Kidney (tissue), 14 donors: ENCODE data around the gene NSRP1. TPM values are rescaled to one million over a fixed set of nuclear protein-coding genes. Genes with fewer than 3 reads are reported as not detected.

Experiments
- DNase-seq, 5 donors: peaks; one replicate each; pipeline ENCODE4 v3.0.0-alpha.2; 2013 to 2020
- FAIRE-seq: peaks from 2 replicates; lab custom pipeline; 2012; peaks lifted over from hg19 to GRCh38; lab: Jason Lieb, UNC
- H3K27ac ChIP-seq, 2 donors: one replicate each; pipeline ENCODE4 v1.7.0; 2013; ENCODE audit warnings: low read depth in 2 of 2, low read length in 2 of 2, inconsistent platforms in 1 of 2
- H3K27me3 ChIP-seq: one replicate; pipeline ENCODE4 v1.7.1; 2013; ENCODE audit warnings: low read length, inconsistent platforms; ENCODE audit not compliant: control insufficient read depth, insufficient read depth
- H3K36me3 ChIP-seq, 3 donors: one replicate each; pipeline versions ENCODE4 v1.7.0 to v1.7.1; 2013; ENCODE audit warnings: low read length in 3 of 3, control low read depth in 1 of 3, inconsistent platforms in 1 of 3; ENCODE audit not compliant: insufficient read depth in 3 of 3, control insufficient read depth in 2 of 3
- H3K4me1 ChIP-seq, 3 donors: one replicate each; pipeline versions ENCODE4 v1.7.0 to v1.7.1; 2013; ENCODE audit warnings: low read length in 3 of 3, inconsistent platforms in 1 of 3, low read depth in 1 of 3; ENCODE audit not compliant: control insufficient read depth in 2 of 3, insufficient read depth in 2 of 3
- H3K4me3 ChIP-seq, 3 donors: one replicate each; pipeline versions ENCODE4 v1.7.0 to v1.8.1; 2013; ENCODE audit warnings: low read length in 3 of 3, control low read depth in 1 of 3, inconsistent platforms in 1 of 3
- H3K9ac ChIP-seq, 3 donors: one replicate each; pipeline versions ENCODE4 v1.7.0 to v1.7.1; 2013; ENCODE audit warnings: low read length in 3 of 3, control low read depth in 1 of 3, inconsistent platforms in 1 of 3
- H3K9me3 ChIP-seq, 3 donors: one replicate each; pipeline versions ENCODE4 v1.7.0 to v1.7.1; 2013; ENCODE audit warnings: low read length in 3 of 3, control low read depth in 1 of 3, inconsistent platforms in 1 of 3; ENCODE audit not compliant: control insufficient read depth in 2 of 3, insufficient read depth in 1 of 3
- intact Hi-C: fragments of 100-400 bp; cut with DNase I; formaldehyde crosslinking; loops from one replicate; pipeline ENCODE4 v1.11.1; 2022
- polyA plus RNA-seq: library from polyadenylated mRNA; stranded (reverse); fragments of 350-450 nt; fragmentation: Illumina TruSeq; extraction: RNeasy Lipid Tissue Mini Kit (QIAGEN cat#74804); gene quantifications from one replicate; pipeline ENCODE4 v1.2.3, GENCODE V29; 2014; ENCODE audit warnings: low read depth, low replicate concordance; ENCODE audit not compliant: insufficient read depth
- total RNA-seq: library from RNA; stranded (reverse); fragmentation: NEBNext Ultra II Directional; extraction: Animal tissue kit (Norgen Biotek cat#: 25700); gene quantifications from one replicate; pipeline ENCODE4 v1.2.1, GENCODE V29; 2021
- TF ChIP-seq, protein P1 (sequence below): IDR thresholded peaks from 3 replicates; pipeline ENCODE4 v1.5.1; 2012; ENCODE audit warnings: mild to moderate bottlenecking, moderate library complexity, borderline replicate concordance; ENCODE audit not compliant: insufficient read depth; ENCODE audit errors: extremely low read depth
- donor health status: control.
- donor health status: control.
- donor health status: control.
- donor health status: control.
- donor health status: control.
- donor health status: DM: yes; HTN: yes; CAD: no.
- donor health status: Normal renal cell carcinoma (clear cell type).

The NSRP1 gene
- total and polyA plus RNA-seq, 2 donors from 2014 or later, result 17.2 to 40.2 TPM

- H3K9me3 ChIP-seq, result no peaks in the 10 kb centered on the region
- H3K4me3 ChIP-seq, result no peak overlapping the region
- no peaks in the 10 kb centered on the region for H3K36me3 ChIP-seq
- H3K27ac ChIP-seq, result no peak overlapping the region
- H3K27me3 ChIP-seq, result no peaks in the 10 kb centered on the region
- TF ChIP-seq, protein P1, sequence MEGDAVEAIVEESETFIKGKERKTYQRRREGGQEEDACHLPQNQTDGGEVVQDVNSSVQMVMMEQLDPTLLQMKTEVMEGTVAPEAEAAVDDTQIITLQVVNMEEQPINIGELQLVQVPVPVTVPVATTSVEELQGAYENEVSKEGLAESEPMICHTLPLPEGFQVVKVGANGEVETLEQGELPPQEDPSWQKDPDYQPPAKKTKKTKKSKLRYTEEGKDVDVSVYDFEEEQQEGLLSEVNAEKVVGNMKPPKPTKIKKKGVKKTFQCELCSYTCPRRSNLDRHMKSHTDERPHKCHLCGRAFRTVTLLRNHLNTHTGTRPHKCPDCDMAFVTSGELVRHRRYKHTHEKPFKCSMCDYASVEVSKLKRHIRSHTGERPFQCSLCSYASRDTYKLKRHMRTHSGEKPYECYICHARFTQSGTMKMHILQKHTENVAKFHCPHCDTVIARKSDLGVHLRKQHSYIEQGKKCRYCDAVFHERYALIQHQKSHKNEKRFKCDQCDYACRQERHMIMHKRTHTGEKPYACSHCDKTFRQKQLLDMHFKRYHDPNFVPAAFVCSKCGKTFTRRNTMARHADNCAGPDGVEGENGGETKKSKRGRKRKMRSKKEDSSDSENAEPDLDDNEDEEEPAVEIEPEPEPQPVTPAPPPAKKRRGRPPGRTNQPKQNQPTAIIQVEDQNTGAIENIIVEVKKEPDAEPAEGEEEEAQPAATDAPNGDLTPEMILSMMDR, result no peak
- intact Hi-C loops, result no loop called here
- FAIRE-seq (no peak), DNase-seq (no peak)
- H3K4me1 ChIP-seq, result no peaks in the 10 kb centered on the region
- no peak overlapping the region for H3K9ac ChIP-seq
These were observed 55.9 kb downstream of the NSRP1 start for GRCh38 chr17:30172560-30172959.

DNA sequence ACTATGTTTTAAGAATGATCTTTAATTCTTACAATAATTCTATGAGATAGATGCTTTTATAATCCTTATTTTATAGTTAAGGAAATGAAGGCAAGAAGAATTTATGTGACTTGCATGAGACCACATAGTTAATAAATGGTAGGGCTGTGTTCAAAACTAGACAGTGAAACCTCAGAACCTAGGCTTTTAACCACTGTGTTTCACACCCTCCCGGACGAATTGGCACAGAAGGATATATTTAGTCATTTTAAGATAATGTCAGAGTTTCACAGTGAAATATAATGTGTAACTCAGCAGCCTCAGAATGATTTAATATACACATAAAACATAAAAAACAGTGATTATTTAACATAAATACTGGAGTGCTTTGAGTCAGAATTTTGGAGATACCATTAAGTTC, 57.0 kb downstream of the NSRP1 start:
- Histone ChIP-seq H3K27ac (no peak overlapping the region), H3K27me3 (no peaks in the 10 kb centered on the region), H3K4me1 (no peaks in the 10 kb centered on the region), H3K9me3 (no peaks in the 10 kb centered on the region), H3K36me3 (peaks cover 0 to 7% (median 2%) of the 10 kb centered on the region in 3 donors), H3K4me3 (no peak overlapping the region), H3K9ac (no peak overlapping the region)
- FAIRE-seq (no peak), DNase-seq (no peak)
- TF ChIP-seq, protein P1, result no peak
- intact Hi-C loops, result no loop called here

DNA sequence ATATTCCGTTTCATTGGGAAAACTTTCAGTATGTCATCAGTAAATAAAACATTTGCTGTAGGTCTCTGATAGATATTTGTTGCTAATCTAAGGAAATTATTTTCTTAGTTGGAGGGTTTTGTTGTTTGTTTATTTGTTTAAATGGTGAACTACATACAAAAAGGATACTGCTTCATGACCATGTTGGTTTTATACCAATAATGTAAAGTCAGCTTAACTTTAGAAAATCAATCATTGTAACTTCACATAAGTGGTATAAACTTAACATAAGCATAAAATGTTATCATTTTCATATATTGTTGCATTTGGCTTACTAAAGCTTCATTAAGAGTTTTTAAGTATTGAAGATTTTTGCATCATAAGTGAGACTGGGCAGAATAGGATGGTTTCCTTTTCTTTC, 57.9 kb downstream of the NSRP1 start:
- intact Hi-C loops, result no loop called here
- Histone ChIP-seq H3K9ac (no peak overlapping the region), H3K27me3 (no peaks in the 10 kb centered on the region), H3K4me3 (no peak overlapping the region), H3K27ac (no peak overlapping the region), H3K9me3 (no peaks in the 10 kb centered on the region), H3K4me1 (no peaks in the 10 kb centered on the region), H3K36me3 (peaks cover 2 to 7% (median 2%) of the 10 kb centered on the region in 3 donors)
- TF ChIP-seq, protein P1, result no peak
- FAIRE-seq, result no peak
- no peak for DNase-seq

DNA sequence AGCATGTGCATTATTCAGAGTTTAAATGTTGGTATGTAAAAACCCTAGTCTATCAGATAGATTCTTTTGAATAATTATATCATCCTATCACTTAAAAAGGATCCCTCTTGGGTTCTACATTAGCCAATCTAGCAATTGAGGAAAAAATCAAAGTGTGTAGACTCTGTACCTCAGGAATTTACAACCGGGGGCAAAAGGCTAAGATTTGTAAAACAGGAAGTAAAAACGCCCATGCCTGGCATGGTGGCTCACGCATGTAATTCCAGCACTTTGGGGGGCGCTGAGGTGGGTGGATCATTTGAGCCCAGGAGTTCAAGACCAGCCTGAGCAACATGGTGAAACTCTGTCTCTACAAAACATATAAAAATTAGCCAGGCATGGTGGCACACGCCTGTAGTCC, 60.2 kb downstream of the NSRP1 start:
- Histone ChIP-seq H3K27ac (no peak overlapping the region), H3K4me1 (no peaks in the 10 kb centered on the region), H3K9ac (no peak overlapping the region), H3K36me3 (peaks cover 2 to 7% (median 7%) of the 10 kb centered on the region in 3 donors), H3K4me3 (no peak overlapping the region), H3K9me3 (no peaks in the 10 kb centered on the region), H3K27me3 (no peaks in the 10 kb centered on the region)
- intact Hi-C loops, result no loop called here
- TF ChIP-seq, protein P1, result no peak
- DNase-seq (no peak), FAIRE-seq (no peak)
